Activated CD8-positive, alpha-beta memory T cell treated with anti-CD3 and anti-CD28 coated beads, Interleukin-2, amount 10 ng/mL, durations not matched to agents 7 days and 5 days (primary cell): Measurements from ENCODE around the gene LRMDA. TPM values are rescaled to one million over a fixed set of nuclear protein-coding genes. Genes with fewer than 3 reads are reported as not detected.

Experiments used
- ATAC-seq: fragments of 150-1000 bp; cut with Tn5 transposase; one replicate; pipeline ENCODE4 v1.10.0; 2021; ENCODE audit warnings: moderate library complexity
- CTCF ChIA-PET: fragments of 350-600 bp; sonication (Branson Sonifier 250); formaldehyde crosslinking; loops from one replicate; lab custom pipeline; 2021; ENCODE audit warnings: antibody characterized with exemption; lab: Charles Lee
- DNase-seq: peaks from one replicate; pipeline ENCODE4 v3.0.0-alpha.2; 2020
- H3K27ac Mint-ChIP-seq: one replicate; pipeline ENCODE4 v1.8.0; 2021; ENCODE audit warnings: mild to moderate bottlenecking, mixed read lengths
- H3K27me3 Mint-ChIP-seq: one replicate; pipeline ENCODE4 v1.8.0; 2021; ENCODE audit warnings: mixed read lengths
- H3K36me3 Mint-ChIP-seq: one replicate; pipeline ENCODE4 v1.8.0; 2021; ENCODE audit warnings: mild to moderate bottlenecking, mixed read lengths
- H3K4me1 Mint-ChIP-seq: one replicate; pipeline ENCODE4 v1.8.0; 2021; ENCODE audit warnings: mixed read lengths
- H3K4me3 Mint-ChIP-seq: one replicate; pipeline ENCODE4 v1.8.0; 2021; ENCODE audit warnings: mild to moderate bottlenecking, moderate library complexity, mixed read lengths
- H3K9me3 Mint-ChIP-seq: one replicate; pipeline ENCODE4 v1.8.0; 2022; ENCODE audit warnings: low read depth, mixed read lengths
- total RNA-seq, 2 experiments: library from RNA; stranded (reverse); gene quantifications; one replicate each; pipeline ENCODE4 v1.2.3, GENCODE V29; 2021

LRMDA gene
- not detected for total RNA-seq

DNA sequence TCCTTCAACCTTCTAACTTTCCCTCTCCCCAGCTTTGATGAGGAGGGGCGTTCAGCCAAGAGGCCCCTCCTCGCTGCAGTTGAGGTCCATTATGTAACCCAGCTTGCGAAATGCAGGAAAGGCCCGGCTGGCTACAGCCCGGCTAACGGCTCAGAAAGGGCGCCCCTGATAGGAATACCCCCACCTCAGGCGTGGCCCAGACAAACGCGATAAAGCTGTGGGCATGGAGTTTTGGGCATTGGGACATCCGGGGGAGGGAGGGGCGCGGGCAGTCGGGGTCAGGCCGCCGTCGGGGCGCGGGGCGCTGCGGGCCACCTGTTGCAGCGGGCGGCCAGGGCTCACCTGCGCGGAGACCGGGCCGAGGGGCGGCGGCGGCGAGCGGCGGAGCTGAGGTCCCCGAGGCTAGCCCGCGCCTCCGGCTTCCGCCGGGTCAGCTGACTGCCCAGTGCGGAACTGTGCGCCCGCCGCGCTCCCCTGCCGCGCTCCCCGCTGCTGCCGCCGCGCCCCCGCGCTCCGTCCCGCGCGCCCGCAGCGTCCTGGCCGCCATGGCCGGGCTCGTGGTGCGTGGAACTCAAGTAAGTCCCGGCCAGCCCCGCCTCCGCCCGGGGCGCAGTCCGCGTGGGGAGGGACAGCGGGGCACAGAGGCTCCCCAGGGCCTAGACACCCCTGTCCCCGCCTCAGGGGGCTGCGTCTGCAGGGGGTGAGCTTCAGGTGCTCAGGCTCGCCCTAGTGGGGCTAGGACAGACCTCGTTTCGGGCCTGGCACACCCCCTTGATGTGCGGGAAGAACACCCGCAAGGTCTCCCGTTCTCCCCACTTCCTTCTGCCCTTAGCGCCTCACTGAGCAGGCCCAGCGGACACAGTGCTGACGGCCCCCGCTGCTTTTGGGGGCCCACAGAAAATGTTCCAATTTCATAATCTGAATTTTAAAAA, at the start of gene LRMDA:
LRMDA (plus strand) TSS at position 445 of the 932 bp plus-strand sequence.
- ATAC-seq (no peak), DNase-seq (no peak)
- Mint-ChIP-seq H3K4me3 (no peak within 1 kb of the TSS), H3K9me3 (no peaks in the 10 kb centered on the region), H3K27ac (no peak within 1 kb of the TSS), H3K4me1 (peaks cover 3% of the 10 kb centered on the region), H3K27me3 (peaks cover 60% of the 10 kb centered on the region), H3K36me3 (no peaks in the 10 kb centered on the region)
- CTCF ChIA-PET = no interaction called here

DNA sequence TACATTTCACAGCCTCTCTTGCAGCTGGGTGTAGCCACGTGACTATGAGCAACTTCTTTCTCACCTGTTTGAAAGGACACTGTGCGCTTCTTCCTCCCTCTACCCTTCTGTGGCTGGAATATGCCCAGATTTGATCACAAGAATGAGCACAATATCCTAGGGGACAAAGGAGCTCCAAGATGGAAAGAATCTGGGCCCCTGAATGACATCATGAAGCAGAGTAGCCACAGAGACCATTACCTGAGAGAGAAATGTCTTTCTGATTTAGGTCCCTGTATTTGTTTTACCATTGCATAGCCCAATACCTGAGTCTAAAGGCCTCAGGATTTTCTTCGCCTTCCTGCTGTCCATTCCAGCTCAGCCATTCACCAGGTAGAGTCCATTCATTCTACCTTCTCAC, 45.3 kb upstream of the LRMDA start:
- Mint-ChIP-seq H3K4me3 (no peak overlapping the region), H3K27me3 (no peaks in the 10 kb centered on the region), H3K4me1 (no peaks in the 10 kb centered on the region), H3K27ac (no peak overlapping the region), H3K36me3 (no peaks in the 10 kb centered on the region), H3K9me3 (no peaks in the 10 kb centered on the region)
- DNase-seq (no peak), ATAC-seq (no peak)
- CTCF ChIA-PET = no interaction called here

DNA sequence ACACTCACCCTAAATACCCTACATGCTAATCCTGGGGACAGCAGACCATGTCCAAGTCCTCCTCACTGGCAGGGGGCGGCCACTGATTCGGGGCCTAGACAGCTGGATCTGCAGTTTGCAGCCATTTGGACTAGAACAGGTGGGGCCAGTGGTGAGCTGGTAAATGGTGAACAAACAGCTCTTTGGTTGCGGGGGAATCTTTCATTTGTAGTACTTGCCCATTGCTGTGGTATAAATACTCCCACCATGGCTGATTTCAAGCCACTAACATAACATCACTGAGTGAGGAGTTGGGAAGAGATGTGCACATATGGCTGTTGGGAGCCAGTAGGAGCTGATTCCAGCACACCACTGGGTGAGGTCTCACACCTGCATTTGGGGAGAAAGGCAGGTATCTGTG, 43.3 kb upstream of the LRMDA start:
- CTCF ChIA-PET = no interaction called here

DNA sequence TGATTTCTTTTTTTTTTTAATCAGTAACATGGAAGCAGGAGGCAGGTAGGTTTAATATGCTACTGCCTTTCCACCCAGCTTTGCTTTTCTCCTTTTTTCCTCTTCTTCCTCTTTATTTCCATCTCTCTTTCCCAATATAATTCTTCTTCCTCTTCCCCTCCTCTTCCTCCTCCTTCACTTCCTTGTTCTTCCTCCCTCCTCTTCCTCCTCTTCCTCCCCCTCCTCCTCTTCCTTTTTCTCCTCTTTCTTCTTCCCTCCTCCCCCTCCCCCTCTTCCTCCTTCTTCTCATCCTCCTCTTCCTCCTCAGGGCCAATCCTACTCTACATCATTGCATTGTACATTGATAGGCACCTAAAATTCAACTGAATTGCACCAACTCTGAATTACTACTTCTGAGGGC, 41.2 kb upstream of the LRMDA start:
- H3K4me1 Mint-ChIP-seq = peaks cover 4% of the 10 kb centered on the region
- H3K27ac Mint-ChIP-seq = no peak overlapping the region
- CTCF ChIA-PET = no interaction called here

More for the DNA sequence above, 43.3 kb upstream of the LRMDA start:
- DNase-seq (no peak), ATAC-seq (no peak)
- Mint-ChIP-seq H3K27ac (no peak overlapping the region), H3K9me3 (no peaks in the 10 kb centered on the region), H3K4me1 (no peaks in the 10 kb centered on the region), H3K4me3 (no peak overlapping the region), H3K27me3 (peaks cover 10% of the 10 kb centered on the region), H3K36me3 (no peaks in the 10 kb centered on the region)

DNA sequence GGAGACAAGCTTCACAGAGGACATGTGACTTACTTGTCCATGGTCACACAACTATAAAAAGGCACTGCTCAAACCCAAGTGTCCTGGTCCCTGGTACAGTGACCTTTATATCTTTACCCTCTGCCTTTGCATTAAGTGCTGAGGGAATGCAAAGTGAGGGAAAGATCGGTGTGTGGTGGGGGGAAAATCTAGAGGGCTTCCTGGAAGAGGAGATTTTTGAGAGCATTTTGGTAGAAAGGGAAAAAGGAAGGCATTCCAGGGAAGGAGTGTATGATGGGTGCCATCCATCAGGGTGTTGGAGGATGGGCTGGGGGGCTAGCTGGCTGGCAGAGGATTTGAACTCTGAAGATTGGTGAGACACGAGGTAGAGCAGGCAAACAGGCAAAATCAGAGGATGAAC, 39.2 kb upstream of the LRMDA start:
- Mint-ChIP-seq H3K36me3 (no peaks in the 10 kb centered on the region), H3K27me3 (peaks cover 39% of the 10 kb centered on the region), H3K27ac (no peak overlapping the region), H3K9me3 (no peaks in the 10 kb centered on the region), H3K4me3 (no peak overlapping the region), H3K4me1 (peaks cover 4% of the 10 kb centered on the region)
- DNase-seq = no peak
- CTCF ChIA-PET = no interaction called here
- ATAC-seq = no peak

More for the DNA sequence above, 41.2 kb upstream of the LRMDA start:
- H3K9me3 Mint-ChIP-seq = no peaks in the 10 kb centered on the region
- H3K27me3 Mint-ChIP-seq = peaks cover 28% of the 10 kb centered on the region
- H3K36me3 Mint-ChIP-seq = no peaks in the 10 kb centered on the region
- ATAC-seq = no peak
- DNase-seq = no peak
- H3K4me3 Mint-ChIP-seq = no peak overlapping the region

DNA sequence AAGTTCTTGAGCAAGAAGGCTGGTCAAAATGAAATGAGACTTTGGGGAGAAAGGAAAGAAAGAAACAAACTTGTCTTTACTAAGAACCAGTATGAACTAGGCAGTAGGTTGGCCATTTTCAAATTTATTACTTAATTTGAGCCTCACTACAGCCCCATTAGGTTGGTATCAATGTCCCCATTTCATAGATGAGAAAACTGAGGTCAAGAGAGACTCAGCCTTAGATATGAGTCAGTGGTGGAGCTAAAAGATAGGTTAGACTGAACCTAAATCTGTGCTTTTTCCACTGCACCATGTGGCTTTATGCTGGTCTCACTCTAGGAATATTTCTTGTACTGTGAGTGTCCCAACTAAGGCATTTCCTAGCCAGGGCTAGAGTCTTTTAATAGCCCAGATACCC, 38.7 kb upstream of the LRMDA start:
- H3K36me3 Mint-ChIP-seq = no peaks in the 10 kb centered on the region
- no peak overlapping the region for H3K27ac Mint-ChIP-seq
- H3K4me3 Mint-ChIP-seq = no peak overlapping the region
- H3K27me3 Mint-ChIP-seq = peaks cover 43% of the 10 kb centered on the region
- no peaks in the 10 kb centered on the region for H3K9me3 Mint-ChIP-seq
- CTCF ChIA-PET = no interaction called here
- H3K4me1 Mint-ChIP-seq = peaks cover 4% of the 10 kb centered on the region
- ATAC-seq (no peak), DNase-seq (no peak)

DNA sequence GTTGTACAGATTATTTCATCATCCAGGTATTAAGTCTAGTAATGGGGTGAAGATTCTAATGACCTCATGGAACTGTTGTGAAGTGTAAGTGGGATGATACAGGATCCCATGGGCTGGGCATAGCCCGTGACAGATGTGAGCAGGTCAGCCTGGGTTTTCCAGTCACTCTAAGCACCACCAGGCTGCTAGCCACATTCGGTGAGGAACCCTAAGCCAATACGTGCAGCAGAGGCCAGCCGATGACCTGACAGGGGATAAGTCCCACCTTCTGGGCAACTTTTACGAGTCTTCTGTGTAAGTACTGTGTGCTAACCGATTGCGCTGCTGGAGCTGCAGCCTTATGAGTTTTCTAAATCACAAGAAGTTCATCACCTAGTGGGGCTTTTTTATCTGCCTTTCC, 37.2 kb upstream of the LRMDA start:
- Mint-ChIP-seq H3K4me1 (peaks cover 4% of the 10 kb centered on the region), H3K9me3 (no peaks in the 10 kb centered on the region), H3K4me3 (no peak overlapping the region), H3K27ac (no peak overlapping the region), H3K36me3 (no peaks in the 10 kb centered on the region), H3K27me3 (peaks cover 52% of the 10 kb centered on the region)
- DNase-seq (no peak), ATAC-seq (no peak)
- CTCF ChIA-PET = no interaction called here

DNA sequence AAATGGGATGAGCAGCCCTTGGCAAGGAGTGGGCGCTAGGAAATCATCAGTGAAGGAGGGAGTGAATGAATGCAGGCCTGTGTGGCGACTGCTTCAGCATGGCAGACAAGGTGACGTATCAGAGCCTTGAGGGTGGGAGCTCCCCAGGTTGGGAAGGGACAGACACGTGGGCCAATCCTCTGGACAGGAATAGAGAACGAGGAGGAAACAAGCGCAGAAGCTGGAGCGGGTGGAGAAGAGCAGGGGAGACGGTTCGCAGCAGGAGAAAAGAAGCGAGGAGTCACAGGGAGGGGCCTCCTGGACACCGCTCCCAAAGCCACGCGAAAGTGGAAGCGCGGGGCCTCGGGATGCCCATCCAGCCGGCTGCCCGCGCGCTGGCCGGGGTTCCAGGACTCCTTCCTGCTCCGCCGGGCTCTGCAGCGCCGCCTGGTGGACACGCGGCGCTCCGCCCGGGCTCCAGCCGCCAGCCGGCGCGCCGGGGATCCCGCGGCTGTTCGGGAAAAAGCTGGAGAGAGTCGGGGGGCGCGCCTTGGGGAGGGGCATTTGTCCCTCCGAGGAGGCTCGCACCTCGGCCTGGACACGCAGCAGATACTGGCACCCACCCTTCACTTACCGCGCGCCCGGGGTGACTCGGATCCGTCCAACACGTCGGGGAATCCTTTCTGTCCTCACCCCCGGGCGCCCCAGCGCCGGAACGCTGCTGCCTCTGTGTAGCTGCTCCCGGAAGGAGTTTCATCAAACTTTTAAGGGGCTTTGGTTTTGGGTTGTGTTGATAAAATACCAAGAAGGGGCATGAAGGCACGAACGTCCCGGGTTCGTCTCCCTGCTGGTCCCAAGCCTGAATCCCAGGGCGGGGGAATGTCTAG, 36.1 kb upstream of the LRMDA start:
- H3K4me1 Mint-ChIP-seq = peaks cover 7% of the 10 kb centered on the region
- H3K36me3 Mint-ChIP-seq = no peaks in the 10 kb centered on the region
- H3K9me3 Mint-ChIP-seq = no peaks in the 10 kb centered on the region
- H3K4me3 Mint-ChIP-seq = no peak overlapping the region
- DNase-seq (no peak), ATAC-seq (no peak)
- CTCF ChIA-PET = interaction anchor here (0.8 kb wide), 1 partner anchor 13 kb away, joined by 3 read pairs; no protein-coding TSS in a partner anchor
- H3K27ac Mint-ChIP-seq = no peak overlapping the region
- H3K27me3 Mint-ChIP-seq = peaks cover 55% of the 10 kb centered on the region

DNA sequence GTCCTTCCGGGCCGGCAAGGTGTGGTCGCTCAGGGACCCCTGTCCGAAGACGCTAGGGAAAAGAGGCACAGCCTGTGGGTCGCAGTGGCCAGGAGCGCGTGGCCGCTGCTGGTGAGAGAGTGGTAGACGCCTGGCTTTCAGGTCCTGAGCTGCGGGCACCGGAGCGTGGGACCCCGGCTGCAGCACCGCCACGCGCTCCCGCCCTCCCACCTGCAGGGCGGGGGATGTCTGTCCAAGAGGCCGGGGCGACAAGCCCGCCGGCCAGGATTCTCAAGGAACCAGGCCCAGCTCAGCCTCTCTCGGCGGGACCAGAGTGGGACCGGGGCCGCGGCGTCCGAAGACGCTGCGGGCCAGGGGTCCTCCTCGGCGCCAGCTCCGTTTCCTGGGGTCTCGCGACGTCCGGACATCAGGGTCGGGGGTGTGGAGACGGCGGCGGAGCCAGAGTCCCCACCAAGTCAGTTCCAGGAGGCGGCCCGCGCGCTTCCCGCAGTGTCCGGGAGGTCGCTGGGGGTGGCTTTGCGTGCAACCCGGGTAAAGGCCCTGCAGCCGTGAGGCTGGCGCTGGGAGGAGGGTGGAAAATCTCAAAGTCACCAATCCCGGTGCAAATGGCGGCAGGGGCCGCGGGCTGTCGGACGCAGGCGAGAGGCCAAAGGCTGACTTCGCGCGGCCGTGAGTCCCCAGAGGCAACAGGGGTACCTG, 35.3 kb upstream of the LRMDA start:
- ATAC-seq = no peak
- H3K4me3 Mint-ChIP-seq = no peak overlapping the region

DNA sequence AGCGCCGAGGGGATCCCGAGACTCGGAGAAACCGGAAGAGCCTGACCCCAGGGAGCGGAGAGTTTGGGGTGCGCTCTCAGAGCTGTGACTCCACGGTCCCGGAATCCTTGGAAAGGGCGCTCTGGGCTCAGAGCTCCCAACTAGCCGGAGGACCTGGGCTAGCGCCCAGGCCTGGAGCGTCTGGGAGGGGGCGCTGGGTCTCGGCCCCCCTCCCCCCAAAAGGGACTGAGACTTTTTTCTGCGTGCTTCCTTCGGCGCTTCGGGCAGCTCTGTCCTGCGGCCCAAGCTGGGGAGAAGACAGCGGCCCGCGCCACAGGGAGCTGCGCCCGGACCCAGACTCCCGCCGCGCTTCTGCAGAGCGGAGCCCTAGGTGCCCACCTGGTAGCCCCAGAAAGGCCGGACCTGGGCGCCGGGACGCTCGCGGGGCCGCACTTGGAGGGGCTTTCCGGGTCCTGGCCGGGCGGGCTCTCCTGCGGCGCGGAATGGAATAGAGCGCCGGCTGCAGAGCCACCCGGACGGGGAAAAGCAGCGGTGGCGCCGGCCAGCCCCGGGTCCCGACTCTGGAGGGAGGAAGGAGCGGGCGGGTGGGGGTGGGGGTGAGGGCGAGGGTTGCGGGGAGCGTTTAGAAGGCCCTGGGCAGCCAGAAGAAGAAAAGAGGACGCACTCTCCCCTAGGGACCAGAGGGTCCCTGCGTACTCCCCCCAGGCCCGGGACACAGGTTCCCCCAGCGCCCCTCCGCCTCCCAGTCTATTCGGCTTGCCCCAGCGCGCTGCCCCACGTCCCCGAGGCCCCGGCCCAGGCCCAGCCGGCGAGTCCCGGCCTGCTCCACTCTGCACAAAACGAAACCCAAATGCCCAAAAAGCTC, 34.6 kb upstream of the LRMDA start:
- Mint-ChIP-seq H3K9me3 (no peaks in the 10 kb centered on the region), H3K27ac (no peak overlapping the region), H3K4me3 (no peak overlapping the region), H3K27me3 (peaks cover 61% of the 10 kb centered on the region), H3K36me3 (no peaks in the 10 kb centered on the region), H3K4me1 (peaks cover 14% of the 10 kb centered on the region)
- DNase-seq = no peak
- no peak for ATAC-seq
- CTCF ChIA-PET = no interaction called here

More for the DNA sequence above, 35.3 kb upstream of the LRMDA start:
- no peak overlapping the region for H3K27ac Mint-ChIP-seq
- H3K4me1 Mint-ChIP-seq = peaks cover 13% of the 10 kb centered on the region
- H3K27me3 Mint-ChIP-seq = peaks cover 63% of the 10 kb centered on the region
- no peaks in the 10 kb centered on the region for H3K9me3 Mint-ChIP-seq
- no peak for DNase-seq
- CTCF ChIA-PET = interaction anchor here (0.8 kb wide), 1 partner anchor 13 kb away, joined by 3 read pairs; no protein-coding TSS in a partner anchor
- H3K36me3 Mint-ChIP-seq = no peaks in the 10 kb centered on the region

DNA sequence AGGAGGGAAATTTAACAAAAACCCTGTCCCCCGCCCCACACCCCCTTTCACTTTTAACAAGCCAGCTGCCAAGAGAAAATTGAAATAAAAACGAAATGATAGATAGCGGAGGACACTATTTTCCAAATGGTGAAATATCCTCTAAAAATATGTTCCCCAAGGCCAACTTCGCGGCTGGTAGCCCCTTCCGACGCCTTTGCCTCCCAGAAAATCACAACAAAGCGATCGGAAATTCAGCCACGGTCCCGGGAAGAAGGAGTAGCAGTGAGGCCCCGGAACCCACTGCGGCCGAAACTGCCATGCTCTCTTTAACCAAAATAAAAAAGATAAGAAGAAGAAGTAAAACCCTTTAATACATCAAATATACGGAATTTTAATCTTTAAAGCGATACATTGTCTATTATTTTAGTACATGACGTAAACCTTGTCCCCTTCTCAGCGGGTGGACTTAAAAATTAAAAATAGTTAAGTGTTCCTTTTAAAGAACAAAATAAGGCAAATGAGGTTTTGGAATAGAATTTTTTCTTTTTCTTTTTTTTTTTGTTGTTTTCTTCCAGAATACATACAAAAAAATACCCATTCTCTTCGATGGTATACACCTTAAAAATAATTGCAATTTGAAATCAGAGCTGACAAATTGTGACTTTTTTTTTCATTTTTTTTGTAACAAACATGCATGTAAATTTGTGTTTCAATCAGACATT, 33.8 kb upstream of the LRMDA start:
- ATAC-seq (no peak), DNase-seq (no peak)
- Mint-ChIP-seq H3K27me3 (peaks cover 63% of the 10 kb centered on the region), H3K36me3 (no peaks in the 10 kb centered on the region), H3K9me3 (no peaks in the 10 kb centered on the region), H3K27ac (no peak overlapping the region), H3K4me3 (no peak overlapping the region), H3K4me1 (peaks cover 18% of the 10 kb centered on the region)
- CTCF ChIA-PET = no interaction called here

DNA sequence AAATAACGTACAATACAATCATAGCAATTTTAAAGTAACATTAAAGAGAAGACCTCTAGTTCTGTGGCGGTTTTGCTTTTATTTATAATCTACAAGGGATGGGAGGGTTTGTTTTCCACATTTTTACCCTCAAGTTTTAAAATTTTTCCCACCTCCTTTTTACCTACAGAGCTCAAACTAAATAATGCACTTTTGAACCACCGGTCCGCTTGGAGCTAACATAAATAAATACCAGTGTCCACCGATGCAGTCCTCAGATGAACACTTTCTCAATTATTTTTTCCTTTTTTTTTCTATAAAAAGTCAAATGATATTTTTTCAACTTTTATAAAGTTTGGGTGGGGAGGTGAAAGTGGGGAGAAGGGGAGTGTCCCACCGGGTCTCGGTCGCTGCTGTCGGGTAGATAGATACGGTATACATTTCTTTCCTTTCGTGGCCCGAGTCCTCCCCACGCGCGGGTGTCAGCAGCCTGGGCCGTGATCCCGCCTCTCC, 33.2 kb upstream of the LRMDA start:
- peaks cover 23% of the 10 kb centered on the region for H3K4me1 Mint-ChIP-seq
- no peaks in the 10 kb centered on the region for H3K9me3 Mint-ChIP-seq
- no peak overlapping the region for H3K4me3 Mint-ChIP-seq
- DNase-seq (no peak), ATAC-seq (no peak)
- no peaks in the 10 kb centered on the region for H3K36me3 Mint-ChIP-seq
- H3K27ac Mint-ChIP-seq = no peak overlapping the region
- H3K27me3 Mint-ChIP-seq = peaks cover 68% of the 10 kb centered on the region
- CTCF ChIA-PET = no interaction called here
